ENCODE data around the gene WWP2.
"Not testable (repeated sequence)": the region's sequence is repeated elsewhere in the genome, so short reads cannot be mapped to it uniquely, and the experiment has no call there.

The WWP2 gene

GRCh38 chr16:69761983-69762813 lies at the start of gene WWP2:
Gene WWP2, plus strand, starts transcription at chr16:69762332. Its CDS starts 24,679 bp downstream, at chr16:69787011.
- H3K27ac Mint-ChIP-seq = peak within 1 kb of the TSS; percentile 97
- no peaks in the 10 kb centered on the region for H3K9me3 Mint-ChIP-seq
- peaks cover 36% of the 10 kb centered on the region for H3K4me1 Mint-ChIP-seq (ENCODE audit: low read depth)
- H3K4me3 Mint-ChIP-seq = peak within 1 kb of the TSS; percentile 89
- peaks cover 5% of the 10 kb centered on the region for H3K36me3 Mint-ChIP-seq (ENCODE audit: low read depth)
- DNase-seq = peak; percentile 87
- no peaks in the 10 kb centered on the region for H3K27me3 Mint-ChIP-seq

GRCh38 chr16:69712914-69713581 lies 49.1 kb upstream of the WWP2 start:
- Mint-ChIP-seq H3K9me3 (no peaks in the 10 kb centered on the region), H3K27ac (peak overlapping the region; percentile 40), H3K4me3 (no peak overlapping the region), H3K4me1 (ENCODE audit: low read depth) (peaks cover 10% of the 10 kb centered on the region), H3K27me3 (no peaks in the 10 kb centered on the region), H3K36me3 (ENCODE audit: low read depth) (peaks cover 47% of the 10 kb centered on the region)
- DNase-seq = no peak

GRCh38 chr16:69717066-69717465 lies 45.1 kb upstream of the WWP2 start:
- H3K4me1 Mint-ChIP-seq (ENCODE audit: low read depth) = no peaks in the 10 kb centered on the region
- H3K27me3 Mint-ChIP-seq = no peaks in the 10 kb centered on the region
- no peak overlapping the region for H3K27ac Mint-ChIP-seq
- H3K36me3 Mint-ChIP-seq (ENCODE audit: low read depth) = peaks cover 29% of the 10 kb centered on the region
- DNase-seq = no peak
- no peaks in the 10 kb centered on the region for H3K9me3 Mint-ChIP-seq
- H3K4me3 Mint-ChIP-seq = no peak overlapping the region

GRCh38 chr16:69718111-69718764 lies 43.9 kb upstream of the WWP2 start:
- Mint-ChIP-seq H3K27ac (no peak overlapping the region), H3K36me3 (ENCODE audit: low read depth) (peaks cover 17% of the 10 kb centered on the region), H3K9me3 (no peaks in the 10 kb centered on the region), H3K4me1 (ENCODE audit: low read depth) (no peaks in the 10 kb centered on the region), H3K27me3 (no peaks in the 10 kb centered on the region), H3K4me3 (no peak overlapping the region)
- DNase-seq = no peak

GRCh38 chr16:69720822-69721430 lies 41.2 kb upstream of the WWP2 start:
- Mint-ChIP-seq H3K36me3 (ENCODE audit: low read depth) (peaks cover 8% of the 10 kb centered on the region), H3K4me1 (ENCODE audit: low read depth) (peaks cover 8% of the 10 kb centered on the region), H3K27ac (no peak overlapping the region), H3K27me3 (no peaks in the 10 kb centered on the region), H3K9me3 (no peaks in the 10 kb centered on the region), H3K4me3 (no peak overlapping the region)
- no peak for DNase-seq

- no peak overlapping the region for H3K4me3 Mint-ChIP-seq
- DNase-seq = no peak
- peaks cover 14% of the 10 kb centered on the region for H3K4me1 Mint-ChIP-seq (ENCODE audit: low read depth)
- H3K27ac Mint-ChIP-seq = no peak overlapping the region
- H3K36me3 Mint-ChIP-seq (ENCODE audit: low read depth) = peaks cover 10% of the 10 kb centered on the region
- no peaks in the 10 kb centered on the region for H3K9me3 Mint-ChIP-seq
- no peaks in the 10 kb centered on the region for H3K27me3 Mint-ChIP-seq
Measured at GRCh38 chr16:69721441-69721957, 40.6 kb upstream of the WWP2 start.

GRCh38 chr16:69724414-69724873 lies 37.7 kb upstream of the WWP2 start:
- Mint-ChIP-seq H3K4me3 (no peak overlapping the region), H3K27ac (peak overlapping the region; percentile 37), H3K9me3 (no peaks in the 10 kb centered on the region), H3K36me3 (ENCODE audit: low read depth) (peaks cover 5% of the 10 kb centered on the region), H3K4me1 (ENCODE audit: low read depth) (peaks cover 30% of the 10 kb centered on the region), H3K27me3 (no peaks in the 10 kb centered on the region)
- DNase-seq = no peak

- peak; percentile 14 for DNase-seq
- no peaks in the 10 kb centered on the region for H3K9me3 Mint-ChIP-seq
- peaks cover 5% of the 10 kb centered on the region for H3K36me3 Mint-ChIP-seq (ENCODE audit: low read depth)
- H3K27me3 Mint-ChIP-seq = no peaks in the 10 kb centered on the region
- H3K4me3 Mint-ChIP-seq = peak overlapping the region; percentile 85
- peak overlapping the region; percentile 37 for H3K27ac Mint-ChIP-seq
- peaks cover 30% of the 10 kb centered on the region for H3K4me1 Mint-ChIP-seq (ENCODE audit: low read depth)
Measured at GRCh38 chr16:69724981-69725479, 37.1 kb upstream of the WWP2 start.

GRCh38 chr16:69725480-69726312 lies 36.4 kb upstream of the WWP2 start:
- Mint-ChIP-seq H3K9me3 (no peaks in the 10 kb centered on the region), H3K27ac (peak overlapping the region; percentile 96), H3K27me3 (no peaks in the 10 kb centered on the region), H3K4me1 (ENCODE audit: low read depth) (peaks cover 30% of the 10 kb centered on the region), H3K36me3 (ENCODE audit: low read depth) (peaks cover 5% of the 10 kb centered on the region), H3K4me3 (peak overlapping the region; percentile 85)
- DNase-seq = no peak

GRCh38 chr16:69726313-69727060 lies 35.6 kb upstream of the WWP2 start, which contains the start of gene NQO1:
Gene NQO1, minus strand, starts transcription at chr16:69726560. Its CDS starts 121 bp downstream, at chr16:69726439.
- Mint-ChIP-seq H3K4me3 (peak within 1 kb of the TSS; percentile 85), H3K27ac (peak within 1 kb of the TSS; percentile 96), H3K27me3 (no peaks in the 10 kb centered on the region), H3K36me3 (ENCODE audit: low read depth) (peaks cover 5% of the 10 kb centered on the region), H3K4me1 (ENCODE audit: low read depth) (peaks cover 30% of the 10 kb centered on the region), H3K9me3 (no peaks in the 10 kb centered on the region)
- DNase-seq = peak; percentile 91

- Mint-ChIP-seq H3K27me3 (no peaks in the 10 kb centered on the region), H3K4me3 (peak overlapping the region; percentile 85), H3K36me3 (ENCODE audit: low read depth) (peaks cover 5% of the 10 kb centered on the region), H3K9me3 (no peaks in the 10 kb centered on the region), H3K4me1 (ENCODE audit: low read depth) (peaks cover 30% of the 10 kb centered on the region), H3K27ac (peak overlapping the region; percentile 96)
- DNase-seq = no peak
Measured at GRCh38 chr16:69727916-69728270, 34.2 kb upstream of the WWP2 start.

GRCh38 chr16:69729030-69729429 lies 33.1 kb upstream of the WWP2 start:
- not testable (repeated sequence) for H3K27me3 Mint-ChIP-seq; DNase-seq; H3K27ac Mint-ChIP-seq; H3K9me3 Mint-ChIP-seq; H3K4me3 Mint-ChIP-seq; H3K36me3 Mint-ChIP-seq (ENCODE audit: low read depth)
- peaks cover 28% of the 10 kb centered on the region for H3K4me1 Mint-ChIP-seq (ENCODE audit: low read depth)

GRCh38 chr16:69731280-69731679 lies 30.9 kb upstream of the WWP2 start:
- not testable (repeated sequence) for H3K27me3 Mint-ChIP-seq; H3K4me3 Mint-ChIP-seq; H3K9me3 Mint-ChIP-seq; H3K27ac Mint-ChIP-seq; H3K36me3 Mint-ChIP-seq (ENCODE audit: low read depth); DNase-seq
- H3K4me1 Mint-ChIP-seq (ENCODE audit: low read depth) = peaks cover 18% of the 10 kb centered on the region

Measured in activated T-cell treated with anti-CD3 and anti-CD28 coated beads, Interleukin-2, amount 50 U/mL, for 24 hours (primary cell).